GM21390 (cell line): ENCODE data around the gene GABPA.
"Not testable (repeated sequence)": the region's sequence is repeated elsewhere in the genome, so short reads cannot be mapped to it uniquely, and the experiment has no call there.

Experiments
- ATAC-seq: cut with Tn5 transposase; IDR thresholded peaks from one replicate; pipeline ENCODE4 v1.9.1; 2021; ENCODE audit not compliant: unreplicated experiment

GABPA gene

GRCh38 chr21:25734904-25735645, at the start of gene GABPA, which contains the start of gene ATP5PF:
TSS of gene GABPA (plus strand) at chr21:25734972. CDS start at chr21:25741599, 6,627 bp downstream.
TSS of gene ATP5PF (minus strand) at chr21:25734904. CDS start at chr21:25729794, 5,110 bp downstream.
- peak; percentile 87 for ATAC-seq

- no peak for ATAC-seq
Measured at GRCh38 chr21:25687787-25688186, 47.0 kb upstream of the GABPA start.

GRCh38 chr21:25688275-25689155, 46.3 kb upstream of the GABPA start:
- no peak for ATAC-seq

GRCh38 chr21:25689226-25689625, 45.5 kb upstream of the GABPA start:
- no peak for ATAC-seq

GRCh38 chr21:25691976-25692375, 42.8 kb upstream of the GABPA start:
- no peak for ATAC-seq

- ATAC-seq, result not testable (repeated sequence)
Measured at GRCh38 chr21:25695461-25695860, 39.3 kb upstream of the GABPA start.

- ATAC-seq, result no peak
Measured at GRCh38 chr21:25700741-25701140, 34.0 kb upstream of the GABPA start.

- ATAC-seq, result no peak
Measured at GRCh38 chr21:25701529-25701928, 33.2 kb upstream of the GABPA start.

GRCh38 chr21:25708467-25709065, 26.2 kb upstream of the GABPA start:
- no peak for ATAC-seq

GRCh38 chr21:25709684-25710265, 25.0 kb upstream of the GABPA start:
- ATAC-seq, result no peak

- ATAC-seq, result no peak
Measured at GRCh38 chr21:25710550-25710949, 24.2 kb upstream of the GABPA start.

- ATAC-seq, result not testable (repeated sequence)
Measured at GRCh38 chr21:25714066-25714465, 20.7 kb upstream of the GABPA start.

GRCh38 chr21:25717491-25718147, 17.2 kb upstream of the GABPA start:
- no peak for ATAC-seq

- no peak for ATAC-seq
Measured at GRCh38 chr21:25721987-25722386, 12.8 kb upstream of the GABPA start.

GRCh38 chr21:25722631-25723030, 12.1 kb upstream of the GABPA start:
- ATAC-seq, result no peak

- no peak for ATAC-seq
Measured at GRCh38 chr21:25732091-25732760, 2.5 kb upstream of the GABPA start.

- ATAC-seq, result peak; percentile 5
Measured at GRCh38 chr21:25733859-25734653, 716 bp upstream of the GABPA start.

- peak; percentile 2 for ATAC-seq
Measured at GRCh38 chr21:25734654-25734903, 193 bp upstream of the GABPA start.
